ENCODE measurements around the gene KRTAP9-6.

GRCh38 chr17:41267711-41268110, 2.5 kb downstream of the KRTAP9-6 start:
- TF ChIP-seq EP300 (IDR thresholded peaks at IDR 0.05) = no peak
- TF ChIP-seq CTCF (IDR thresholded peaks at IDR 0.05) = no peak
